Keratinocyte (primary cell): ENCODE results near the gene XNDC1N.

Source experiments
- CTCF ChIP-seq, 3 experiments: IDR thresholded peaks in 1 of 3; conservative IDR thresholded peaks in 1 of 3; optimal IDR thresholded peaks in 1 of 3; 2 replicates in 2 of 3; 3 replicates in 1 of 3; pipeline versions ENCODE3 to v1.5.1; 2011; ENCODE audit warnings: low read length in 3 of 3, mild to moderate bottlenecking in 3 of 3, moderate library complexity in 2 of 3, control low read depth in 1 of 3, inconsistent platforms in 1 of 3; ENCODE audit not compliant: insufficient read depth in 2 of 3; ENCODE audit errors: extremely low read depth in 1 of 3
- EZH2 ChIP-seq: IDR thresholded peaks from one replicate; pipeline ENCODE4 v1.6.1; 2012; ENCODE audit warnings: inconsistent platforms, mild to moderate bottlenecking, low read length, moderate library complexity

DNA sequence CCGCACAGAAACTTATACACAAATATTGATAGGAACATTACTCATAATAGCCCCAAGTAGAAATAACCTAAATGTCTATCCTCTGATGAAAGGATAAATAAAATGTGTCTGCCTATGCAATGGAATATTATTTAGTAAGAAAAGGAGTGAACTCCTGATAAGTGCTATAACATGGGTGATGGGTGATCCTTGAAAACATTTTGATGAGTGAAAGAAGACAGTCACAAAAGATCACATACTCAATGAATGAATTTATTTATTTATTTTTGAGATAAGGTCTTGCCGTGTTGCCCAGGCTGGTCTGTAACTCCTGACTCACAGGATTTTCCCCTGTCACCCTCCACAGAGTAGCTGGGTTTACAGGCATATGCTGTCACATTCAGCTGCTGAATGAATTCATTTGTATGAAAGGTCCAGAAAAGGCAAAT is 17.8 kb upstream of the XNDC1N start:
- no peak for TF ChIP-seq CTCF (optimal IDR thresholded peaks at IDR 0.05 in 1 of 3, IDR thresholded peaks at IDR 0.05 in 1 of 3, conservative IDR thresholded peaks at IDR 0.05 in 1 of 3; ENCODE audit: extremely low read depth in 1 of 3, insufficient read depth in 2 of 3, low read length in 3 of 3)
- no peak for TF ChIP-seq EZH2
